GM12872 (cell line): ENCODE data around the gene SRPK1.

Experiments used
- TF ChIP-seq, protein P1 (sequence below): IDR thresholded peaks from 3 replicates; pipeline ENCODE4 v1.5.1; 2011; ENCODE audit warnings: low read depth, mild to moderate bottlenecking, low read length, moderate library complexity; ENCODE audit not compliant: insufficient read depth

The SRPK1 gene

GRCh38 chr6:35924146-35924545 is 3.2 kb upstream of the SRPK1 start:
- TF ChIP-seq, protein P1, sequence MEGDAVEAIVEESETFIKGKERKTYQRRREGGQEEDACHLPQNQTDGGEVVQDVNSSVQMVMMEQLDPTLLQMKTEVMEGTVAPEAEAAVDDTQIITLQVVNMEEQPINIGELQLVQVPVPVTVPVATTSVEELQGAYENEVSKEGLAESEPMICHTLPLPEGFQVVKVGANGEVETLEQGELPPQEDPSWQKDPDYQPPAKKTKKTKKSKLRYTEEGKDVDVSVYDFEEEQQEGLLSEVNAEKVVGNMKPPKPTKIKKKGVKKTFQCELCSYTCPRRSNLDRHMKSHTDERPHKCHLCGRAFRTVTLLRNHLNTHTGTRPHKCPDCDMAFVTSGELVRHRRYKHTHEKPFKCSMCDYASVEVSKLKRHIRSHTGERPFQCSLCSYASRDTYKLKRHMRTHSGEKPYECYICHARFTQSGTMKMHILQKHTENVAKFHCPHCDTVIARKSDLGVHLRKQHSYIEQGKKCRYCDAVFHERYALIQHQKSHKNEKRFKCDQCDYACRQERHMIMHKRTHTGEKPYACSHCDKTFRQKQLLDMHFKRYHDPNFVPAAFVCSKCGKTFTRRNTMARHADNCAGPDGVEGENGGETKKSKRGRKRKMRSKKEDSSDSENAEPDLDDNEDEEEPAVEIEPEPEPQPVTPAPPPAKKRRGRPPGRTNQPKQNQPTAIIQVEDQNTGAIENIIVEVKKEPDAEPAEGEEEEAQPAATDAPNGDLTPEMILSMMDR = no peak

GRCh38 chr6:35922139-35922554 is 1.2 kb upstream of the SRPK1 start:
- TF ChIP-seq, protein P1 = no peak

- TF ChIP-seq, protein P1 = no peak
These were observed 809 bp downstream of the SRPK1 start for GRCh38 chr6:35919827-35920751.

GRCh38 chr6:35919085-35919826 is 1.6 kb downstream of the SRPK1 start:
- TF ChIP-seq, protein P1 = no peak

GRCh38 chr6:35916056-35916455 is 4.8 kb downstream of the SRPK1 start:
- TF ChIP-seq, protein P1 = no peak

GRCh38 chr6:35914536-35914935 is 6.4 kb downstream of the SRPK1 start:
- TF ChIP-seq, protein P1 = no peak

GRCh38 chr6:35911871-35912653 is 8.8 kb downstream of the SRPK1 start:
- TF ChIP-seq, protein P1 = no peak
